ENCODE results near the gene FBXO4.

FBXO4 gene

GRCh38 chr5:41883936-41884335 is 41.1 kb upstream of the FBXO4 start:
- no peak for TF ChIP-seq CTCF (conservative IDR thresholded peaks at IDR 0.05; ENCODE audit: low read length)
- H3K4me3 ChIP-seq (ENCODE audit: low read length) = no peak overlapping the region
- DNase-seq (ENCODE audit: low read depth) = no peak

- no peak for TF ChIP-seq CTCF (conservative IDR thresholded peaks at IDR 0.05; ENCODE audit: low read length)
- no peak overlapping the region for H3K4me3 ChIP-seq (ENCODE audit: low read length)
- no peak for DNase-seq (ENCODE audit: low read depth)
Measured at GRCh38 chr5:41885286-41885685, 39.8 kb upstream of the FBXO4 start.

GRCh38 chr5:41891066-41891707 is 33.9 kb upstream of the FBXO4 start:
- no peak for TF ChIP-seq CTCF (conservative IDR thresholded peaks at IDR 0.05; ENCODE audit: low read length)
- no peak for DNase-seq (ENCODE audit: low read depth)
- H3K4me3 ChIP-seq (ENCODE audit: low read length) = no peak overlapping the region

GRCh38 chr5:41892031-41892430 is 33.0 kb upstream of the FBXO4 start:
- TF ChIP-seq CTCF (conservative IDR thresholded peaks at IDR 0.05; ENCODE audit: low read length) = no peak
- no peak overlapping the region for H3K4me3 ChIP-seq (ENCODE audit: low read length)
- no peak for DNase-seq (ENCODE audit: low read depth)

- no peak for TF ChIP-seq CTCF (conservative IDR thresholded peaks at IDR 0.05; ENCODE audit: low read length)
- no peak overlapping the region for H3K4me3 ChIP-seq (ENCODE audit: low read length)
- DNase-seq (ENCODE audit: low read depth) = no peak
Measured at GRCh38 chr5:41893074-41893851, 31.8 kb upstream of the FBXO4 start.

GRCh38 chr5:41896230-41896629 is 28.9 kb upstream of the FBXO4 start:
- no peak overlapping the region for H3K4me3 ChIP-seq (ENCODE audit: low read length)
- no peak for TF ChIP-seq CTCF (conservative IDR thresholded peaks at IDR 0.05; ENCODE audit: low read length)
- DNase-seq (ENCODE audit: low read depth) = no peak

GRCh38 chr5:41903382-41903891 is 21.6 kb upstream of the FBXO4 start:
- no peak for TF ChIP-seq CTCF (conservative IDR thresholded peaks at IDR 0.05; ENCODE audit: low read length)
- H3K4me3 ChIP-seq (ENCODE audit: low read length) = peak overlapping the region; percentile 76
- DNase-seq (ENCODE audit: low read depth) = no peak

Data from AG10803 (cell line).